Measurements from ENCODE around the gene SNX20. TPM values are rescaled to one million over a fixed set of nuclear protein-coding genes. Genes with fewer than 3 reads are reported as not detected.

Gene SNX20
- total RNA-seq, 1 experiment from 2014 or later, result not detected

DNA sequence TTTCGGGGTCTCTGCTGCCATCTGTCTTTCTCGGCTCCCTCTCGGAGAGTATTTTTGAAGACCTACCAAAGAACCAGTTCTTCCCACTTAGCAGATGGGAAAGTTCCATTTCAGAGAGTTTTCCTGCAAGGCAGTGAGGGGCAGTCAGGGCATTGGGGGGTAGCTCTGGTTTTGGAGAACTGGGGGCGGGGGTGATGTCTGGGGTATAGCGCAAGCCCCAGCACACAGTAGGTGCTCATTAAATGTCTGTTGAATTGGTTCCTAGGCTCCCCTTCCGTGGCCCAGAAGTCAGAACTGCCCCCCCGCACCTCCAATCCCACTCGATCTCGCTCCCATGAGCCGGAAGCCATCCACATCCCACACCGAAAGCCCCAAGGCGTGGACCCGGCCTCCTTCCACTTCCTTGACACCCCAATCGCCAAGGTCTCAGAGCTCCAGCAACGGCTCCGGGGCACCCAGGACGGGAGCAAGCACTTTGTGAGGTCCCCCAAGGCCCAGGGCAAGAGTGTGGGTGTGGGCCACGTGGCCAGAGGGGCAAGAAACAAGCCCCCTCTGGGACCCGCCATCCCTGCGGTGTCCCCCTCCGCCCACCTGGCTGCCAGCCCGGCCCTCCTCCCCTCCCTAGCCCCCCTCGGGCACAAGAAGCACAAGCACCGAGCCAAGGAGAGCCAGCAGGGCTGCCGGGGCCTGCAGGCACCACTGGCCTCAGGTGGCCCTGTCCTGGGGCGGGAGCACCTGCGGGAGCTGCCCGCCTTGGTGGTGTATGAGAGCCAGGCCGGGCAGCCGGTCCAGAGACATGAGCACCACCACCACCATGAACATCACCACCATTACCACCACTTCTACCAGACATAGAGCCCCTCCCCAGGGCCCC, 47.9 kb downstream of the SNX20 start:
- intact Hi-C loops (cut with micrococcal nuclease; ENCODE audit: unreplicated experiment), result no loop called here
- Histone ChIP-seq H3K4me3 (ENCODE audit: low read depth, low read length, poor library complexity, severe bottlenecking) (no peak overlapping the region), H3K27me3 (replicated peaks; ENCODE audit: insufficient read depth, low read depth, low read length, poor library complexity) (no peaks in the 10 kb centered on the region), H3K4me1 (ENCODE audit: insufficient read depth, low read length, poor library complexity, severe bottlenecking) (no peaks in the 10 kb centered on the region), H3K36me3 (ENCODE audit: insufficient read depth, low read length, poor library complexity, severe bottlenecking) (no peaks in the 10 kb centered on the region), H3K9me3 (ENCODE audit: low read depth, low read length, poor library complexity, severe bottlenecking) (no peaks in the 10 kb centered on the region), H3K27ac (ENCODE audit: low read depth, low read length, poor library complexity, severe bottlenecking) (no peak overlapping the region)
- POLR2A ChIA-PET (ENCODE audit: low non-redundant PET), result no interaction called here
- no peak for DNase-seq (ENCODE audit: low spot score)
- CTCF ChIA-PET, result no interaction called here
- TF ChIP-seq EZH2 (IDR thresholded peaks at IDR 0.05; ENCODE audit: borderline replicate concordance, low read depth, low read length, poor library complexity, severe bottlenecking) (no peak), CTCF (conservative IDR thresholded peaks at IDR 0.05; ENCODE audit: low read depth, low read length) (no peak)
- BruUV-seq (replicated peaks), result no TSS peak

DNA sequence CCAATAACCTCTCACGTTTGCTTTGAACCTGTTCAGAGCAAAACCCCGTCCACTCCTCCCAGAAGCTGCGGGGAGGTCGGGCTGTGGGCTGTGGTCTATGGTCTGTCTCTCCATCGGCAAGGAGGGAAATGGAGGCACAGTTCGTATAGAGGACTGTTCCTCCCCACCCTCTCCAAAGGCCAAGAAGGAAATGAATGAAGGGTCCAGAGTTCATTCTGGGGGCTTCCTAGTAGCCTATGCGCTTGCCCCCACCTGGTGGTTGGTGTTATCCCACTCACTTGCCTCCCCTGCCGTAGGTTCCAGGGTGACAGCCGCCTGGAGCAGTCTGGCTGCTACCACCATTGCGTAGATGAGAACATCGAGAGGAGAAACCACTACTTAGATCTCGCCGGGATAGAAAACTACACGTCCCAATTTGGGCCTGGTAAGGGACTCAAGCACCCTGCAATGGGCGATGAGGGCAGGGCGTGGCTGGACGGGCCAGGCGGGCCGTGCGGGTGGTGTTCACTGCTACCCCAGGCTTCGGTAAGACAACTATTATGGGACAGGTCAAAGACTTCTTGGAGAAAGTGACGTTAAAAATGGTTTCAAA, 49.0 kb downstream of the SNX20 start:
- BruUV-seq (replicated peaks), result no TSS peak
- H3K4me3 ChIP-seq (ENCODE audit: low read depth, low read length, poor library complexity, severe bottlenecking), result no peak overlapping the region
- H3K27me3 ChIP-seq (replicated peaks; ENCODE audit: insufficient read depth, low read depth, low read length, poor library complexity), result no peaks in the 10 kb centered on the region
- TF ChIP-seq EZH2 (IDR thresholded peaks at IDR 0.05; ENCODE audit: borderline replicate concordance, low read depth, low read length, poor library complexity, severe bottlenecking), result no peak
- no peak for TF ChIP-seq CTCF (conservative IDR thresholded peaks at IDR 0.05; ENCODE audit: low read depth, low read length)
- no peaks in the 10 kb centered on the region for H3K4me1 ChIP-seq (ENCODE audit: insufficient read depth, low read length, poor library complexity, severe bottlenecking)
- no peak for DNase-seq (ENCODE audit: low spot score)
- no peaks in the 10 kb centered on the region for H3K9me3 ChIP-seq (ENCODE audit: low read depth, low read length, poor library complexity, severe bottlenecking)
- CTCF ChIA-PET, result no interaction called here
- no peak overlapping the region for H3K27ac ChIP-seq (ENCODE audit: low read depth, low read length, poor library complexity, severe bottlenecking)
- intact Hi-C loops (cut with micrococcal nuclease; ENCODE audit: unreplicated experiment), result no loop called here
- POLR2A ChIA-PET (ENCODE audit: low non-redundant PET), result no interaction called here
- H3K36me3 ChIP-seq (ENCODE audit: insufficient read depth, low read length, poor library complexity, severe bottlenecking), result no peaks in the 10 kb centered on the region

- no peak overlapping the region for H3K4me3 ChIP-seq (ENCODE audit: low read depth, low read length, poor library complexity, severe bottlenecking)
- no TSS peak for BruUV-seq (replicated peaks)
- TF ChIP-seq CTCF (conservative IDR thresholded peaks at IDR 0.05; ENCODE audit: low read depth, low read length), result no peak
- no peak for TF ChIP-seq EZH2 (IDR thresholded peaks at IDR 0.05; ENCODE audit: borderline replicate concordance, low read depth, low read length, poor library complexity, severe bottlenecking)
- no peaks in the 10 kb centered on the region for H3K9me3 ChIP-seq (ENCODE audit: low read depth, low read length, poor library complexity, severe bottlenecking)
- H3K4me1 ChIP-seq (ENCODE audit: insufficient read depth, low read length, poor library complexity, severe bottlenecking), result no peaks in the 10 kb centered on the region
- POLR2A ChIA-PET (ENCODE audit: low non-redundant PET), result no interaction called here
- no peaks in the 10 kb centered on the region for H3K27me3 ChIP-seq (replicated peaks; ENCODE audit: insufficient read depth, low read depth, low read length, poor library complexity)
- H3K27ac ChIP-seq (ENCODE audit: low read depth, low read length, poor library complexity, severe bottlenecking), result no peak overlapping the region
- no peak for DNase-seq (ENCODE audit: low spot score)
- intact Hi-C loops (cut with micrococcal nuclease; ENCODE audit: unreplicated experiment), result no loop called here
- CTCF ChIA-PET, result no interaction called here
- no peaks in the 10 kb centered on the region for H3K36me3 ChIP-seq (ENCODE audit: insufficient read depth, low read length, poor library complexity, severe bottlenecking)
Observed at GRCh38 chr16:50631249-50631984, 49.7 kb downstream of the SNX20 start.
